K562 (cell line): ENCODE data around the gene CNTROB. TPM values are rescaled to one million over a fixed set of nuclear protein-coding genes. Genes with fewer than 3 reads are reported as not detected.
A peak's percentile ranks its signal among the peaks of the same experiment; 100 is the strongest.

Source experiments
- NRF1 ChIP-seq, 2 experiments: fragments of 450-650 bp; IDR thresholded peaks in 1 of 2; conservative IDR thresholded peaks in 1 of 2; 2 replicates each; pipeline ENCODE4 v1.6.1; 2014; ENCODE audit warnings: mild to moderate bottlenecking in 2 of 2
- RB1 ChIP-seq: fragments of 450-650 bp; IDR thresholded peaks from 2 replicates; pipeline ENCODE4 v1.6.1; 2017; ENCODE audit warnings: low read depth, mild to moderate bottlenecking
- SMC3 ChIP-seq: conservative IDR thresholded peaks from 2 replicates; pipeline ENCODE4 v1.6.1; 2011; ENCODE audit warnings: low read depth, low read length, improper control_type of control experiment; ENCODE audit not compliant: insufficient read depth
- ZNF444 ChIP-seq: fragments of 250-450 bp; sonication (Bioruptor Pico); IDR thresholded peaks from 2 replicates; pipeline ENCODE4 v1.4.0; 2020; ENCODE audit warnings: mild to moderate bottlenecking, moderate library complexity
- polyA plus RNA-seq, 8 experiments: library from polyadenylated mRNA; depleted of rRNA in 4 of 8; stranded (reverse) in 5 of 8; unstranded in 3 of 8; fragments of >200 nt; fragmentation: Nextera tagmentation in 2 of 8; fragmentation: Illumina TruSeq in 1 of 8; extraction: Ambion mirVana in 2 of 8; extraction: Trizol in 1 of 8; gene quantifications; 2 replicates each; pipeline versions ENCODE4 v1.2.1 to v1.2.3, GENCODE V29; 2011 to 2014; ENCODE audit warnings: inconsistent platforms in 1 of 8, missing spikeins in 1 of 8
- total RNA-seq, 7 experiments: library from RNA; depleted of rRNA in 6 of 7; stranded (reverse); fragments of >200 nt in 6 of 7; fragmentation: Illumina TruSeq in 2 of 7; extraction: Trizol in 2 of 7; gene quantifications; 2 replicates each; pipeline versions ENCODE4 v1.2.1 to v1.2.3, GENCODE V29; 2011 to 2021; ENCODE audit warnings: low replicate concordance in 1 of 7
- TF ChIP-seq, protein P1 (sequence below): fragments of 450-650 bp; IDR thresholded peaks from 2 replicates; pipeline ENCODE4 v1.6.1; 2016; ENCODE audit warnings: mild to moderate bottlenecking, moderate library complexity
- TF ChIP-seq, protein P2 (sequence below), 3 experiments: IDR thresholded peaks in 2 of 3; conservative IDR thresholded peaks in 1 of 3; 2 replicates each; pipeline ENCODE4 v1.5.1; 2011 to 2012; ENCODE audit warnings: low read length in 3 of 3, mild to moderate bottlenecking in 3 of 3, control low read depth in 2 of 3, improper control_type of control experiment in 1 of 3, inconsistent platforms in 1 of 3, low read depth in 1 of 3, mixed read lengths in 1 of 3, moderate library complexity in 1 of 3; ENCODE audit not compliant: insufficient read depth in 2 of 3
- TF ChIP-seq, protein P3 (sequence below): sonication (generic); formaldehyde crosslinking; IDR thresholded peaks from 2 replicates; pipeline ENCODE4 v1.9.0; 2022; ENCODE audit warnings: mild to moderate bottlenecking, missing genetic modification reagents
- TF ChIP-seq, protein P4 (sequence below): sonication (generic); formaldehyde crosslinking; IDR thresholded peaks from 2 replicates; pipeline ENCODE4 v1.8.0; 2022; ENCODE audit warnings: missing genetic modification reagents, mild to moderate bottlenecking, moderate library complexity, borderline replicate concordance

CNTROB gene
- total and polyA plus RNA-seq, 9 of the 15 experiments (the other 6 are each of a cell fraction or from before 2014, with no cell fraction given) = 1.9 to 33.3 (median 23.0) TPM

DNA sequence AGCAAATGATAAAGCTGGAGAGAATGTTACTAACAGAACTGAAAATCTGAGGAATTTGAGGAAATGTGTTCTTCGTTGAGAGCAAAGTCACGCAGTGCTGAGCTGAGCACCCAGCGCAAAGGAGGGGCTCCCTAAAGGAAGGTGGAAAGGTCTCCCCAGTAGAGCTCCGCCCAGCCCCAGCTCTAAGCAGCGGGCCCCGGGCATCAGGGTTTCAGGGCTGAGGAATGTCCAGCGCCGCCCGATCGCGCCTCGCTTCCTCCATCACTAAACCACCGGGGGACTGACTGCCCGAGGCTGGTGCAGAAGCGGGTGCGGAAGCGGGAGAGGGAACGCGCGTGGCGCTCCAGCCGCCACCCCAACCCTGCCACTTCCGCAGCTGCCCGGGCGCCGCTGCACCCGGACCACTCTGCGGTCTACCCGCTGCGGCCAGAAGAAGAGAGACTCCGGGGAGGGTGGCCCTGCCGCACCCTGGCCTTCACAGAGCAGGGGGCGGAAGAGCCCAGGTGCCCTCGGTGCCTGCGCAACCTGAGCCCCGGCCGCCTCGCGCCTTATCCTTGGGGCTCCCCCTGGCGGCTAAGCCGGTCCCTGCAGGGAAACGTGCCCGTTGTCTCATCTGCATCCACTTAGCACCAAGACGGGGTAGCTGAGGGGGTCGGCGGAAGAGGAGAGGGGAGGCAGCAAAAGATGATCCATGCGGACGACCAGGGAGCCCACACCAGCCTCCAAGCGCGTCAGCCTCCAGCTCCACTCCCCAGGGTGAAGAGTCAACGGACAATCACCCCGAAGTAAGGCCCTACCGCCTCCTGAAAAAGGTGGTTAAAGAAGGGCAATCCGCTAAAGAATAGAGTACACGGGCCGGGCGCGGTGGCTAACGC is 58.0 kb downstream of the CNTROB start (continued):
- TF ChIP-seq, protein P1, sequence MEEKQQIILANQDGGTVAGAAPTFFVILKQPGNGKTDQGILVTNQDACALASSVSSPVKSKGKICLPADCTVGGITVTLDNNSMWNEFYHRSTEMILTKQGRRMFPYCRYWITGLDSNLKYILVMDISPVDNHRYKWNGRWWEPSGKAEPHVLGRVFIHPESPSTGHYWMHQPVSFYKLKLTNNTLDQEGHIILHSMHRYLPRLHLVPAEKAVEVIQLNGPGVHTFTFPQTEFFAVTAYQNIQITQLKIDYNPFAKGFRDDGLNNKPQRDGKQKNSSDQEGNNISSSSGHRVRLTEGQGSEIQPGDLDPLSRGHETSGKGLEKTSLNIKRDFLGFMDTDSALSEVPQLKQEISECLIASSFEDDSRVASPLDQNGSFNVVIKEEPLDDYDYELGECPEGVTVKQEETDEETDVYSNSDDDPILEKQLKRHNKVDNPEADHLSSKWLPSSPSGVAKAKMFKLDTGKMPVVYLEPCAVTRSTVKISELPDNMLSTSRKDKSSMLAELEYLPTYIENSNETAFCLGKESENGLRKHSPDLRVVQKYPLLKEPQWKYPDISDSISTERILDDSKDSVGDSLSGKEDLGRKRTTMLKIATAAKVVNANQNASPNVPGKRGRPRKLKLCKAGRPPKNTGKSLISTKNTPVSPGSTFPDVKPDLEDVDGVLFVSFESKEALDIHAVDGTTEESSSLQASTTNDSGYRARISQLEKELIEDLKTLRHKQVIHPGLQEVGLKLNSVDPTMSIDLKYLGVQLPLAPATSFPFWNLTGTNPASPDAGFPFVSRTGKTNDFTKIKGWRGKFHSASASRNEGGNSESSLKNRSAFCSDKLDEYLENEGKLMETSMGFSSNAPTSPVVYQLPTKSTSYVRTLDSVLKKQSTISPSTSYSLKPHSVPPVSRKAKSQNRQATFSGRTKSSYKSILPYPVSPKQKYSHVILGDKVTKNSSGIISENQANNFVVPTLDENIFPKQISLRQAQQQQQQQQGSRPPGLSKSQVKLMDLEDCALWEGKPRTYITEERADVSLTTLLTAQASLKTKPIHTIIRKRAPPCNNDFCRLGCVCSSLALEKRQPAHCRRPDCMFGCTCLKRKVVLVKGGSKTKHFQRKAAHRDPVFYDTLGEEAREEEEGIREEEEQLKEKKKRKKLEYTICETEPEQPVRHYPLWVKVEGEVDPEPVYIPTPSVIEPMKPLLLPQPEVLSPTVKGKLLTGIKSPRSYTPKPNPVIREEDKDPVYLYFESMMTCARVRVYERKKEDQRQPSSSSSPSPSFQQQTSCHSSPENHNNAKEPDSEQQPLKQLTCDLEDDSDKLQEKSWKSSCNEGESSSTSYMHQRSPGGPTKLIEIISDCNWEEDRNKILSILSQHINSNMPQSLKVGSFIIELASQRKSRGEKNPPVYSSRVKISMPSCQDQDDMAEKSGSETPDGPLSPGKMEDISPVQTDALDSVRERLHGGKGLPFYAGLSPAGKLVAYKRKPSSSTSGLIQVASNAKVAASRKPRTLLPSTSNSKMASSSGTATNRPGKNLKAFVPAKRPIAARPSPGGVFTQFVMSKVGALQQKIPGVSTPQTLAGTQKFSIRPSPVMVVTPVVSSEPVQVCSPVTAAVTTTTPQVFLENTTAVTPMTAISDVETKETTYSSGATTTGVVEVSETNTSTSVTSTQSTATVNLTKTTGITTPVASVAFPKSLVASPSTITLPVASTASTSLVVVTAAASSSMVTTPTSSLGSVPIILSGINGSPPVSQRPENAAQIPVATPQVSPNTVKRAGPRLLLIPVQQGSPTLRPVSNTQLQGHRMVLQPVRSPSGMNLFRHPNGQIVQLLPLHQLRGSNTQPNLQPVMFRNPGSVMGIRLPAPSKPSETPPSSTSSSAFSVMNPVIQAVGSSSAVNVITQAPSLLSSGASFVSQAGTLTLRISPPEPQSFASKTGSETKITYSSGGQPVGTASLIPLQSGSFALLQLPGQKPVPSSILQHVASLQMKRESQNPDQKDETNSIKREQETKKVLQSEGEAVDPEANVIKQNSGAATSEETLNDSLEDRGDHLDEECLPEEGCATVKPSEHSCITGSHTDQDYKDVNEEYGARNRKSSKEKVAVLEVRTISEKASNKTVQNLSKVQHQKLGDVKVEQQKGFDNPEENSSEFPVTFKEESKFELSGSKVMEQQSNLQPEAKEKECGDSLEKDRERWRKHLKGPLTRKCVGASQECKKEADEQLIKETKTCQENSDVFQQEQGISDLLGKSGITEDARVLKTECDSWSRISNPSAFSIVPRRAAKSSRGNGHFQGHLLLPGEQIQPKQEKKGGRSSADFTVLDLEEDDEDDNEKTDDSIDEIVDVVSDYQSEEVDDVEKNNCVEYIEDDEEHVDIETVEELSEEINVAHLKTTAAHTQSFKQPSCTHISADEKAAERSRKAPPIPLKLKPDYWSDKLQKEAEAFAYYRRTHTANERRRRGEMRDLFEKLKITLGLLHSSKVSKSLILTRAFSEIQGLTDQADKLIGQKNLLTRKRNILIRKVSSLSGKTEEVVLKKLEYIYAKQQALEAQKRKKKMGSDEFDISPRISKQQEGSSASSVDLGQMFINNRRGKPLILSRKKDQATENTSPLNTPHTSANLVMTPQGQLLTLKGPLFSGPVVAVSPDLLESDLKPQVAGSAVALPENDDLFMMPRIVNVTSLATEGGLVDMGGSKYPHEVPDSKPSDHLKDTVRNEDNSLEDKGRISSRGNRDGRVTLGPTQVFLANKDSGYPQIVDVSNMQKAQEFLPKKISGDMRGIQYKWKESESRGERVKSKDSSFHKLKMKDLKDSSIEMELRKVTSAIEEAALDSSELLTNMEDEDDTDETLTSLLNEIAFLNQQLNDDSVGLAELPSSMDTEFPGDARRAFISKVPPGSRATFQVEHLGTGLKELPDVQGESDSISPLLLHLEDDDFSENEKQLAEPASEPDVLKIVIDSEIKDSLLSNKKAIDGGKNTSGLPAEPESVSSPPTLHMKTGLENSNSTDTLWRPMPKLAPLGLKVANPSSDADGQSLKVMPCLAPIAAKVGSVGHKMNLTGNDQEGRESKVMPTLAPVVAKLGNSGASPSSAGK = peak; percentile 75
- TF ChIP-seq, protein P2, sequence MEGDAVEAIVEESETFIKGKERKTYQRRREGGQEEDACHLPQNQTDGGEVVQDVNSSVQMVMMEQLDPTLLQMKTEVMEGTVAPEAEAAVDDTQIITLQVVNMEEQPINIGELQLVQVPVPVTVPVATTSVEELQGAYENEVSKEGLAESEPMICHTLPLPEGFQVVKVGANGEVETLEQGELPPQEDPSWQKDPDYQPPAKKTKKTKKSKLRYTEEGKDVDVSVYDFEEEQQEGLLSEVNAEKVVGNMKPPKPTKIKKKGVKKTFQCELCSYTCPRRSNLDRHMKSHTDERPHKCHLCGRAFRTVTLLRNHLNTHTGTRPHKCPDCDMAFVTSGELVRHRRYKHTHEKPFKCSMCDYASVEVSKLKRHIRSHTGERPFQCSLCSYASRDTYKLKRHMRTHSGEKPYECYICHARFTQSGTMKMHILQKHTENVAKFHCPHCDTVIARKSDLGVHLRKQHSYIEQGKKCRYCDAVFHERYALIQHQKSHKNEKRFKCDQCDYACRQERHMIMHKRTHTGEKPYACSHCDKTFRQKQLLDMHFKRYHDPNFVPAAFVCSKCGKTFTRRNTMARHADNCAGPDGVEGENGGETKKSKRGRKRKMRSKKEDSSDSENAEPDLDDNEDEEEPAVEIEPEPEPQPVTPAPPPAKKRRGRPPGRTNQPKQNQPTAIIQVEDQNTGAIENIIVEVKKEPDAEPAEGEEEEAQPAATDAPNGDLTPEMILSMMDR (IDR thresholded peaks at IDR 0.05 in 2 of 3, conservative IDR thresholded peaks at IDR 0.05 in 1 of 3; ENCODE audit: insufficient read depth in 2 of 3, low read depth in 1 of 3, low read length in 3 of 3) = peak; percentile 79 to 84 (median 82)
- TF ChIP-seq ZNF444 (CRISPR knock-in tag) = no peak
- TF ChIP-seq RB1 = 0 out of 2 replicates have a peak, but pooled peaks have one; percentile 31
- TF ChIP-seq SMC3 = peak; percentile 63
- TF ChIP-seq, protein P3, sequence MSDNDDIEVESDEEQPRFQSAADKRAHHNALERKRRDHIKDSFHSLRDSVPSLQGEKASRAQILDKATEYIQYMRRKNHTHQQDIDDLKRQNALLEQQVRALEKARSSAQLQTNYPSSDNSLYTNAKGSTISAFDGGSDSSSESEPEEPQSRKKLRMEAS (CRISPR knock-in tag) = peak; percentile 68
- TF ChIP-seq, protein P4, sequence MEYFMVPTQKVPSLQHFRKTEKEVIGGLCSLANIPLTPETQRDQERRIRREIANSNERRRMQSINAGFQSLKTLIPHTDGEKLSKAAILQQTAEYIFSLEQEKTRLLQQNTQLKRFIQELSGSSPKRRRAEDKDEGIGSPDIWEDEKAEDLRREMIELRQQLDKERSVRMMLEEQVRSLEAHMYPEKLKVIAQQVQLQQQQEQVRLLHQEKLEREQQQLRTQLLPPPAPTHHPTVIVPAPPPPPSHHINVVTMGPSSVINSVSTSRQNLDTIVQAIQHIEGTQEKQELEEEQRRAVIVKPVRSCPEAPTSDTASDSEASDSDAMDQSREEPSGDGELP (CRISPR knock-in tag) = peak; percentile 54; the same call in 1 of the 2 replicates
- peak; percentile 76 to 80 for TF ChIP-seq NRF1 (conservative IDR thresholded peaks at IDR 0.05 in 1 of 2, IDR thresholded peaks at IDR 0.05 in 1 of 2)
